ENCODE results near the gene HOXD10.

Gene HOXD10

GRCh38 chr2:176128172-176128981 is 11.8 kb downstream of the HOXD10 start:
- peak; percentile 45 for DNase-seq (ENCODE audit: low read depth)
- peak overlapping the region; percentile 56 for H3K4me3 ChIP-seq (ENCODE audit: control insufficient read depth, low read depth, low read length)
- TF ChIP-seq, protein P1, sequence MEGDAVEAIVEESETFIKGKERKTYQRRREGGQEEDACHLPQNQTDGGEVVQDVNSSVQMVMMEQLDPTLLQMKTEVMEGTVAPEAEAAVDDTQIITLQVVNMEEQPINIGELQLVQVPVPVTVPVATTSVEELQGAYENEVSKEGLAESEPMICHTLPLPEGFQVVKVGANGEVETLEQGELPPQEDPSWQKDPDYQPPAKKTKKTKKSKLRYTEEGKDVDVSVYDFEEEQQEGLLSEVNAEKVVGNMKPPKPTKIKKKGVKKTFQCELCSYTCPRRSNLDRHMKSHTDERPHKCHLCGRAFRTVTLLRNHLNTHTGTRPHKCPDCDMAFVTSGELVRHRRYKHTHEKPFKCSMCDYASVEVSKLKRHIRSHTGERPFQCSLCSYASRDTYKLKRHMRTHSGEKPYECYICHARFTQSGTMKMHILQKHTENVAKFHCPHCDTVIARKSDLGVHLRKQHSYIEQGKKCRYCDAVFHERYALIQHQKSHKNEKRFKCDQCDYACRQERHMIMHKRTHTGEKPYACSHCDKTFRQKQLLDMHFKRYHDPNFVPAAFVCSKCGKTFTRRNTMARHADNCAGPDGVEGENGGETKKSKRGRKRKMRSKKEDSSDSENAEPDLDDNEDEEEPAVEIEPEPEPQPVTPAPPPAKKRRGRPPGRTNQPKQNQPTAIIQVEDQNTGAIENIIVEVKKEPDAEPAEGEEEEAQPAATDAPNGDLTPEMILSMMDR (conservative IDR thresholded peaks at IDR 0.05; ENCODE audit: control insufficient read depth, insufficient read depth, low read depth, low read length): no peak

GRCh38 chr2:176128982-176129796 is 12.6 kb downstream of the HOXD10 start, which contains the start of gene HOXD8:
HOXD8 (plus strand) TSS chr2:176129705; CDS start chr2:176130367, 662 bp downstream.
- DNase-seq (ENCODE audit: low read depth): peak; percentile 88
- peak within 1 kb of the TSS; percentile 71 for H3K4me3 ChIP-seq (ENCODE audit: control insufficient read depth, low read depth, low read length)
- TF ChIP-seq, protein P1 (conservative IDR thresholded peaks at IDR 0.05; ENCODE audit: control insufficient read depth, insufficient read depth, low read depth, low read length): no peak

GRCh38 chr2:176129813-176130146 is 13.2 kb downstream of the HOXD10 start:
- H3K4me3 ChIP-seq (ENCODE audit: control insufficient read depth, low read depth, low read length): peak overlapping the region; percentile 56
- TF ChIP-seq, protein P1 (conservative IDR thresholded peaks at IDR 0.05; ENCODE audit: control insufficient read depth, insufficient read depth, low read depth, low read length): no peak
- DNase-seq (ENCODE audit: low read depth): no peak

DNA sequence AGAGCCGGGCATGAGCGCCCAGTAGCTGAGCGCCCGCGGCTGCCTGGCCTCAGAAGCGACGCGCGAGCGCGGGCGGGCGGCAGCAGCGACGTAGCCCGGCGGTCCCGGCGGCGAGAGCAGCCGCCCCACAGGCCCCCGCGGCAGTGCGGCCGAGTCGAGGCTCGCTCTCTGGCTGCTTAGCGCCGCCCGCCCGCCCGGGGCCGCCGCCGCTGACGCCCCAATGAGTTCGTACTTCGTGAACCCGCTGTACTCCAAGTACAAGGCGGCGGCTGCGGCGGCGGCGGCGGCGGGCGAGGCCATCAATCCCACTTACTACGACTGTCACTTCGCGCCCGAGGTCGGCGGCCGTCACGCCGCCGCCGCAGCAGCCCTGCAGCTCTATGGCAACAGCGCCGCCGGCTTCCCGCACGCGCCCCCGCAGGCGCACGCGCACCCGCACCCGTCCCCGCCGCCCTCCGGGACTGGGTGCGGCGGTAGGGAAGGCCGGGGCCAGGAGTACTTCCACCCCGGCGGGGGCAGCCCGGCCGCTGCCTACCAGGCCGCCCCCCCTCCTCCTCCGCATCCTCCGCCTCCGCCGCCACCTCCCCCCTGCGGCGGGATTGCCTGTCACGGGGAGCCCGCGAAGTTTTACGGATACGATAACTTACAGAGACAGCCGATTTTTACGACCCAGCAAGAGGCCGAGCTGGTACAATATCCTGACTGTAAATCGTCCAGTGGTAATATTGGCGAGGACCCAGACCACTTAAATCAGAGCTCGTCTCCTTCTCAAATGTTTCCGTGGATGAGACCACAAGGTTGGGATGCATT is 13.8 kb downstream of the HOXD10 start:
- TF ChIP-seq, protein P1 (conservative IDR thresholded peaks at IDR 0.05; ENCODE audit: control insufficient read depth, insufficient read depth, low read depth, low read length): no peak
- peak overlapping the region; percentile 71 for H3K4me3 ChIP-seq (ENCODE audit: control insufficient read depth, low read depth, low read length)
- DNase-seq (ENCODE audit: low read depth): peak; percentile 86

DNA sequence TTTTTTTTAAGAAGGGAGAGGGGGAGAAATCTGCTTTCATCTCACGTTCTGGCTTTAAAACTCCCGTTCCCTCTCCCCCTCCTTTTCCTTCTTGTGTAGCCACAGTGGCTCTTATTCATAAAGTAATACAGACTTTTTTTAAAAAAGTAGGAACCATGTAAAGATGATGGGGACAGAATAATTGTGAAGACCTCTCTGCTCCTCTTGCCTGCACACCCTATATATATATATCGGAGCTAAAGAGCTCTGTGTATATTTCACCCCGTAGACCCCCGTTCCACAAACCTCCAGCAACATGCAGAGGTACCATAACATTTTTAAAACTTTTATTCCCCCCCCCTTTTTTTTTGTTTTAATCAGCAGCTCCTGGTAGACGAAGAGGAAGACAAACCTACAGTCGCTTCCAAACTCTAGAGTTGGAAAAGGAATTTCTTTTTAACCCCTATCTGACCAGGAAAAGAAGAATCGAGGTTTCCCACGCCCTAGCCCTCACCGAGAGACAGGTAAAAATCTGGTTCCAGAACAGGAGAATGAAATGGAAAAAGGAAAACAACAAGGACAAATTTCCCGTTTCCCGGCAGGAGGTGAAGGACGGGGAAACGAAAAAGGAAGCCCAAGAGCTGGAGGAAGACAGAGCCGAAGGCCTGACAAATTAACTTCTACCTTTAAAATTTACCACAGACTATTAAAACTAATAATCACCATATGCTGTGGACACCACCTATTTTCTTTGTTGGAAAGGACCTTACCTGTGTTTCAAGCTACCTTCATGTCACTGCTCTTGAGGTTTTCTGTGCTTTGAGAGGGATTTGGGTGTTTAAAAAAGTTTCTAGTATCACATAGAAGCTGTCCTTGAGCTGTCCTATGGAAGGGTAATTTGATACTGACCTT is 14.6 kb downstream of the HOXD10 start:
- TF ChIP-seq, protein P1 (conservative IDR thresholded peaks at IDR 0.05; ENCODE audit: control insufficient read depth, insufficient read depth, low read depth, low read length): no peak
- no peak for DNase-seq (ENCODE audit: low read depth)
- H3K4me3 ChIP-seq (ENCODE audit: control insufficient read depth, low read depth, low read length): peak overlapping the region; percentile 71
